NCI-H460 (cell line): ENCODE data around the gene PPT2. TPM values are rescaled to one million over a fixed set of nuclear protein-coding genes. Genes with fewer than 3 reads are reported as not detected.
A peak's percentile ranks its signal among the peaks of the same experiment; 100 is the strongest.

Experiments
- DNase-seq: peaks from one replicate; pipeline ENCODE4 v3.0.0-alpha.2; 2016; ENCODE audit warnings: low read depth; ENCODE audit errors: extremely low read depth
- polyA plus RNA-seq: library from polyadenylated mRNA; depleted of rRNA; stranded (reverse); fragments of >200 nt; gene quantifications from 2 replicates; pipeline ENCODE4 v1.2.3, GENCODE V29; 2014; cell fraction: nucleus; rRNA removed
- total RNA-seq: library from RNA; depleted of rRNA; stranded (reverse); fragments of >200 nt; shearing (Covaris generic); gene quantifications from 2 replicates; pipeline ENCODE4 v1.2.3, GENCODE V29; 2014; rRNA removed

Gene PPT2
- 25.2 and 29.5 TPM in 2 replicates for total RNA-seq
- polyA plus RNA-seq = 30.0 and 51.4 TPM in 2 replicates

GRCh38 chr6:32153564-32154513 lies at the start of gene PPT2:
PPT2 (plus strand) TSS chr6:32154141; CDS start chr6:32154595, 454 bp downstream.
- peak; percentile 70 for DNase-seq

- no peak for DNase-seq
Observed at GRCh38 chr6:32105433-32105832, 48.5 kb upstream of the PPT2 start.

- DNase-seq = no peak
Observed at GRCh38 chr6:32107406-32107805, 46.5 kb upstream of the PPT2 start.

GRCh38 chr6:32108094-32108627 lies 45.8 kb upstream of the PPT2 start:
- DNase-seq = no peak

- no peak for DNase-seq
Observed at GRCh38 chr6:32108727-32109113, 45.2 kb upstream of the PPT2 start.

- no peak for DNase-seq
Observed at GRCh38 chr6:32109114-32109764, 44.7 kb upstream of the PPT2 start, which contains the start of gene TNXB. TNXB (minus strand) TSS chr6:32109338; CDS start chr6:32098198, 11,140 bp downstream.

- no peak for DNase-seq
Observed at GRCh38 chr6:32109765-32110160, 44.2 kb upstream of the PPT2 start.

- no peak for DNase-seq
Observed at GRCh38 chr6:32110632-32111031, 43.3 kb upstream of the PPT2 start.

- DNase-seq = no peak
Observed at GRCh38 chr6:32111424-32112066, 42.4 kb upstream of the PPT2 start.

GRCh38 chr6:32112431-32112980 lies 41.4 kb upstream of the PPT2 start:
- DNase-seq = no peak

GRCh38 chr6:32113386-32114352 lies 40.3 kb upstream of the PPT2 start:
- DNase-seq = no peak

- DNase-seq = no peak
Observed at GRCh38 chr6:32114796-32115195, 39.1 kb upstream of the PPT2 start.

GRCh38 chr6:32115623-32116022 lies 38.3 kb upstream of the PPT2 start:
- no peak for DNase-seq

- no peak for DNase-seq
Observed at GRCh38 chr6:32116674-32117073, 37.3 kb upstream of the PPT2 start.

- no peak for DNase-seq
Observed at GRCh38 chr6:32117461-32117860, 36.5 kb upstream of the PPT2 start.

GRCh38 chr6:32118782-32119628 lies 34.9 kb upstream of the PPT2 start:
- DNase-seq = peak; percentile 73

GRCh38 chr6:32120573-32121059 lies 33.3 kb upstream of the PPT2 start:
- DNase-seq = no peak

GRCh38 chr6:32123681-32124080 lies 30.3 kb upstream of the PPT2 start:
- DNase-seq = no peak
